Measurements from ENCODE around the gene SLC39A11. TPM values are rescaled to one million over a fixed set of nuclear protein-coding genes. Genes with fewer than 3 reads are reported as not detected.
A peak's percentile ranks its signal among the peaks of the same experiment; 100 is the strongest.

The SLC39A11 gene
- total RNA-seq, 1 donor from 2014 or later = 5.5 TPM

- Histone ChIP-seq H3K4me2 (no peak overlapping the region), H3K79me2 (ENCODE audit: low read depth) (no peaks in the 10 kb centered on the region), H3K4me3 (no peak overlapping the region), H3K9ac (no peak overlapping the region), H3K27me3 (no peaks in the 10 kb centered on the region), H4K20me1 (ENCODE audit: low read depth) (no peaks in the 10 kb centered on the region), H3K9me3 (ENCODE audit: low read depth) (no peaks in the 10 kb centered on the region), H3K36me3 (no peaks in the 10 kb centered on the region), H3K27ac (no peak overlapping the region), H3K4me1 (peaks cover 12% of the 10 kb centered on the region), H3F3A (ENCODE audit: low read depth) (no peaks in the 10 kb centered on the region), H2AFZ (replicated peaks) (no peak overlapping the region)
- TF ChIP-seq CTCF (IDR thresholded peaks at IDR 0.05) (peak; percentile 99), EZH2phosphoT487 (IDR thresholded peaks at IDR 0.05) (no peak)
- DNase-seq (ENCODE audit: low spot score) = peak; percentile 85
- Mint-ChIP-seq H3K27ac (peak overlapping the region; percentile 34), H3K4me1 (peaks cover 16% of the 10 kb centered on the region), H3K9me3 (no peaks in the 10 kb centered on the region), H3K4me3 (peak overlapping the region; percentile 28), H3K27me3 (ENCODE audit: insufficient read depth, low read depth) (peaks cover 11% of the 10 kb centered on the region), H3K36me3 (no peaks in the 10 kb centered on the region)
Measured at GRCh38 chr17:72725433-72726068, 366.9 kb downstream of the SLC39A11 start.

GRCh38 chr17:72724267-72724666 lies 368.2 kb downstream of the SLC39A11 start:
- Histone ChIP-seq H3K4me3 (no peak overlapping the region), H3F3A (ENCODE audit: low read depth) (no peaks in the 10 kb centered on the region), H3K9ac (no peak overlapping the region), H3K79me2 (ENCODE audit: low read depth) (no peaks in the 10 kb centered on the region), H2AFZ (replicated peaks) (no peak overlapping the region), H3K27ac (no peak overlapping the region), H3K9me3 (ENCODE audit: low read depth) (no peaks in the 10 kb centered on the region), H3K27me3 (no peaks in the 10 kb centered on the region), H4K20me1 (ENCODE audit: low read depth) (no peaks in the 10 kb centered on the region), H3K4me1 (peaks cover 17% of the 10 kb centered on the region), H3K36me3 (no peaks in the 10 kb centered on the region), H3K4me2 (no peak overlapping the region)
- H3K4me3 Mint-ChIP-seq = no peak overlapping the region
- no peaks in the 10 kb centered on the region for H3K36me3 Mint-ChIP-seq
- no peak overlapping the region for H3K27ac Mint-ChIP-seq
- TF ChIP-seq EZH2 (IDR thresholded peaks at IDR 0.05) (no peak), EZH2phosphoT487 (IDR thresholded peaks at IDR 0.05) (no peak), CTCF (IDR thresholded peaks at IDR 0.05) (no peak)
- H3K4me1 Mint-ChIP-seq = peaks cover 25% of the 10 kb centered on the region
- H3K27me3 Mint-ChIP-seq (ENCODE audit: insufficient read depth, low read depth) = peaks cover 15% of the 10 kb centered on the region
- H3K9me3 Mint-ChIP-seq = no peaks in the 10 kb centered on the region
- no peak for DNase-seq (ENCODE audit: low spot score)

GRCh38 chr17:72723711-72724110 lies 368.8 kb downstream of the SLC39A11 start:
- Mint-ChIP-seq H3K4me3 (no peak overlapping the region), H3K27ac (no peak overlapping the region)
- no peaks in the 10 kb centered on the region for H4K20me1 ChIP-seq (ENCODE audit: low read depth)

More at GRCh38 chr17:72723711-72724110, 368.8 kb downstream of the SLC39A11 start:
- H3K4me1 Mint-ChIP-seq = peaks cover 27% of the 10 kb centered on the region
- H3K9ac ChIP-seq = no peak overlapping the region
- H3K36me3 Mint-ChIP-seq = no peaks in the 10 kb centered on the region
- H3K27ac ChIP-seq = no peak overlapping the region
- H3K4me2 ChIP-seq = no peak overlapping the region
- peaks cover 19% of the 10 kb centered on the region for H3K4me1 ChIP-seq
- H3K79me2 ChIP-seq (ENCODE audit: low read depth) = no peaks in the 10 kb centered on the region
- no peaks in the 10 kb centered on the region for H3K9me3 ChIP-seq (ENCODE audit: low read depth)
- H3K27me3 Mint-ChIP-seq (ENCODE audit: insufficient read depth, low read depth) = peaks cover 18% of the 10 kb centered on the region
- DNase-seq (ENCODE audit: low spot score) = no peak
- no peaks in the 10 kb centered on the region for H3K9me3 Mint-ChIP-seq
- no peaks in the 10 kb centered on the region for H3F3A ChIP-seq (ENCODE audit: low read depth)
- H3K27me3 ChIP-seq = no peaks in the 10 kb centered on the region
- no peak overlapping the region for H3K4me3 ChIP-seq
- TF ChIP-seq EZH2 (IDR thresholded peaks at IDR 0.05) = no peak
- no peak for TF ChIP-seq CTCF (IDR thresholded peaks at IDR 0.05)
- TF ChIP-seq EZH2phosphoT487 (IDR thresholded peaks at IDR 0.05) = no peak
- no peak overlapping the region for H2AFZ ChIP-seq (replicated peaks)
- no peaks in the 10 kb centered on the region for H3K36me3 ChIP-seq
